Measurements from ENCODE around the gene DDRGK1. TPM values are rescaled to one million over a fixed set of nuclear protein-coding genes. Genes with fewer than 3 reads are reported as not detected.

The DDRGK1 gene
- total RNA-seq, 4 donors from 2014 or later, result 59.2 to 71.7 (median 66.4) TPM

- DNase-seq, result no peak
- Histone ChIP-seq H3K36me3 (peaks cover 36 to 100% (median 53%) of the 10 kb centered on the region in 3 donors), H3K4me1 (no peaks in the 10 kb centered on the region), H3K4me3 (no peak overlapping the region), H3K27me3 (no peaks in the 10 kb centered on the region), H3K9me3 (no peaks in the 10 kb centered on the region), H3K27ac (no peak overlapping the region)
- TF ChIP-seq POLR2A (IDR thresholded peaks at IDR 0.05) (no peak), CTCF (IDR thresholded peaks at IDR 0.05) (no peak)
- WGBS, 2 donors, result 91 to 97% methylated on average over 6 to 13 of the region's 14 CpGs
- intact Hi-C loops (cut with DNase I), result no loop called here
These were observed 10.5 kb downstream of the DDRGK1 start for GRCh38 chr20:3193806-3194616.

GRCh38 chr20:3192226-3193015 is 12.1 kb downstream of the DDRGK1 start:
- no peaks in the 10 kb centered on the region for H3K9me3 ChIP-seq
- H3K36me3 ChIP-seq, result peaks cover 36 to 96% (median 53%) of the 10 kb centered on the region in 3 donors
- H3K27ac ChIP-seq, result no peak overlapping the region
- H3K4me3 ChIP-seq, result no peak overlapping the region
- intact Hi-C loops (cut with DNase I), result no loop called here
- TF ChIP-seq CTCF (IDR thresholded peaks at IDR 0.05) (no peak), POLR2A (IDR thresholded peaks at IDR 0.05) (no peak)
- 89 to 95% methylated on average over 17 to 18 of the region's 18 CpGs for WGBS, 2 donors
- no peaks in the 10 kb centered on the region for H3K27me3 ChIP-seq
- no peaks in the 10 kb centered on the region for H3K4me1 ChIP-seq
- no peak for DNase-seq

- intact Hi-C loops (cut with DNase I), result no loop called here
- 86 to 88% methylated on average over 12 to 14 of the region's 14 CpGs for WGBS, 2 donors
- Histone ChIP-seq H3K4me3 (no peak overlapping the region), H3K27me3 (no peaks in the 10 kb centered on the region), H3K27ac (no peak overlapping the region), H3K9me3 (no peaks in the 10 kb centered on the region), H3K4me1 (no peaks in the 10 kb centered on the region), H3K36me3 (peaks cover 36 to 79% (median 44%) of the 10 kb centered on the region in 3 donors)
- TF ChIP-seq CTCF (IDR thresholded peaks at IDR 0.05), result no peak
- no peak for DNase-seq
These were observed 13.8 kb downstream of the DDRGK1 start for GRCh38 chr20:3190681-3191111.

GRCh38 chr20:3189561-3190131 is 14.8 kb downstream of the DDRGK1 start:
- no peak for DNase-seq
- WGBS, 2 donors, result 85 to 90% methylated on average over 3 to 4 of the region's 4 CpGs
- no peak overlapping the region for H3K4me3 ChIP-seq
- peaks cover 0 to under 1% (median under 1%) of the 10 kb centered on the region in 3 donors for H3K4me1 ChIP-seq
- H3K27me3 ChIP-seq, result no peaks in the 10 kb centered on the region
- no peak overlapping the region for H3K27ac ChIP-seq
- no peaks in the 10 kb centered on the region for H3K9me3 ChIP-seq
- TF ChIP-seq POLR2A (IDR thresholded peaks at IDR 0.05) (no peak), CTCF (IDR thresholded peaks at IDR 0.05) (no peak)
- intact Hi-C loops (cut with DNase I), result no loop called here
- H3K36me3 ChIP-seq, result peaks cover 25 to 68% (median 37%) of the 10 kb centered on the region in 3 donors

All from esophagus squamous epithelium (tissue), 5 donors.